ENCODE measurements around the gene NPAS4. TPM values are rescaled to one million over a fixed set of nuclear protein-coding genes. Genes with fewer than 3 reads are reported as not detected.

Gene NPAS4
- total RNA-seq, 4 donors from 2014 or later, result not detected

GRCh38 chr11:66447012-66447411 is 26.2 kb downstream of the NPAS4 start:
- Histone ChIP-seq H3K27ac (no peak overlapping the region), H3K9me3 (no peaks in the 10 kb centered on the region), H3K27me3 (no peaks in the 10 kb centered on the region), H3K4me1 (no peaks in the 10 kb centered on the region), H3K4me3 (no peak overlapping the region), H3K36me3 (no peaks in the 10 kb centered on the region)
- no peak for DNase-seq (ENCODE audit: low spot score in 2 of 2)
- no peak for TF ChIP-seq POLR2A (IDR thresholded peaks at IDR 0.05)
- TF ChIP-seq POLR2AphosphoS5 (IDR thresholded peaks at IDR 0.05), result no peak
- TF ChIP-seq CTCF (IDR thresholded peaks at IDR 0.05), result no peak
- TF ChIP-seq EP300 (IDR thresholded peaks at IDR 0.05), result no peak

- Histone ChIP-seq H3K4me3 (no peak overlapping the region), H3K9me3 (no peaks in the 10 kb centered on the region), H3K27me3 (no peaks in the 10 kb centered on the region), H3K4me1 (no peaks in the 10 kb centered on the region), H3K36me3 (no peaks in the 10 kb centered on the region), H3K27ac (no peak overlapping the region)
- 84% methylated on average over 4 of the region's 4 CpGs for WGBS
- TF ChIP-seq CTCF (IDR thresholded peaks at IDR 0.05), result no peak
- TF ChIP-seq POLR2A (IDR thresholded peaks at IDR 0.05), result no peak
- TF ChIP-seq EP300 (IDR thresholded peaks at IDR 0.05), result no peak
- TF ChIP-seq POLR2AphosphoS5 (IDR thresholded peaks at IDR 0.05), result no peak
- DNase-seq (ENCODE audit: low spot score in 2 of 2), result no peak
Measured at GRCh38 chr11:66448523-66448922, 27.7 kb downstream of the NPAS4 start.

GRCh38 chr11:66450560-66450959 is 29.7 kb downstream of the NPAS4 start:
- no peak for DNase-seq (ENCODE audit: low spot score in 2 of 2)
- WGBS, result 74% methylated on average over 4 of the region's 4 CpGs

GRCh38 chr11:66451663-66452062 is 30.8 kb downstream of the NPAS4 start:
- Histone ChIP-seq H3K4me1 (no peaks in the 10 kb centered on the region), H3K27me3 (no peaks in the 10 kb centered on the region), H3K9me3 (no peaks in the 10 kb centered on the region), H3K27ac (no peak overlapping the region), H3K4me3 (no peak overlapping the region), H3K36me3 (no peaks in the 10 kb centered on the region)
- no peak for DNase-seq (ENCODE audit: low spot score in 2 of 2)
- TF ChIP-seq EP300 (IDR thresholded peaks at IDR 0.05) (no peak), POLR2A (IDR thresholded peaks at IDR 0.05) (no peak), CTCF (IDR thresholded peaks at IDR 0.05) (no peak), POLR2AphosphoS5 (IDR thresholded peaks at IDR 0.05) (no peak)
- 96% methylated on average over 4 of the region's 4 CpGs for WGBS

More at GRCh38 chr11:66450560-66450959, 29.7 kb downstream of the NPAS4 start:
- no peaks in the 10 kb centered on the region for H3K27me3 ChIP-seq
- no peak overlapping the region for H3K4me3 ChIP-seq
- no peaks in the 10 kb centered on the region for H3K36me3 ChIP-seq
- TF ChIP-seq EP300 (IDR thresholded peaks at IDR 0.05) (no peak), CTCF (IDR thresholded peaks at IDR 0.05) (no peak), POLR2A (IDR thresholded peaks at IDR 0.05) (no peak), POLR2AphosphoS5 (IDR thresholded peaks at IDR 0.05) (no peak)
- no peak overlapping the region for H3K27ac ChIP-seq
- no peaks in the 10 kb centered on the region for H3K4me1 ChIP-seq
- H3K9me3 ChIP-seq, result no peaks in the 10 kb centered on the region

- no peak for DNase-seq (ENCODE audit: low spot score in 2 of 2)
- WGBS, result 21% methylated on average over 6 of the region's 6 CpGs
- Histone ChIP-seq H3K9me3 (no peaks in the 10 kb centered on the region), H3K27me3 (no peaks in the 10 kb centered on the region), H3K36me3 (no peaks in the 10 kb centered on the region), H3K4me1 (no peaks in the 10 kb centered on the region), H3K4me3 (no peak overlapping the region), H3K27ac (no peak overlapping the region)
- no peak for TF ChIP-seq POLR2A (IDR thresholded peaks at IDR 0.05)
- no peak for TF ChIP-seq EP300 (IDR thresholded peaks at IDR 0.05)
Measured at GRCh38 chr11:66454247-66454646, 33.4 kb downstream of the NPAS4 start.

GRCh38 chr11:66454828-66455227 is 34.0 kb downstream of the NPAS4 start:
- Histone ChIP-seq H3K36me3 (no peaks in the 10 kb centered on the region), H3K27me3 (no peaks in the 10 kb centered on the region), H3K4me1 (no peaks in the 10 kb centered on the region), H3K4me3 (no peak overlapping the region), H3K27ac (no peak overlapping the region), H3K9me3 (no peaks in the 10 kb centered on the region)
- TF ChIP-seq CTCF (IDR thresholded peaks at IDR 0.05) (no peak), EP300 (IDR thresholded peaks at IDR 0.05) (no peak), POLR2AphosphoS5 (IDR thresholded peaks at IDR 0.05) (no peak), POLR2A (IDR thresholded peaks at IDR 0.05) (no peak)
- 69% methylated on average over 3 of the region's 3 CpGs for WGBS
- no peak for DNase-seq (ENCODE audit: low spot score in 2 of 2)
